ENCODE results near the gene PIEZO2. TPM values are rescaled to one million over a fixed set of nuclear protein-coding genes. Genes with fewer than 3 reads are reported as not detected.
A peak's percentile ranks its signal among the peaks of the same experiment; 100 is the strongest.

Gene PIEZO2
- total RNA-seq, 1 experiment from 2014 or later: 5.5 TPM

DNA sequence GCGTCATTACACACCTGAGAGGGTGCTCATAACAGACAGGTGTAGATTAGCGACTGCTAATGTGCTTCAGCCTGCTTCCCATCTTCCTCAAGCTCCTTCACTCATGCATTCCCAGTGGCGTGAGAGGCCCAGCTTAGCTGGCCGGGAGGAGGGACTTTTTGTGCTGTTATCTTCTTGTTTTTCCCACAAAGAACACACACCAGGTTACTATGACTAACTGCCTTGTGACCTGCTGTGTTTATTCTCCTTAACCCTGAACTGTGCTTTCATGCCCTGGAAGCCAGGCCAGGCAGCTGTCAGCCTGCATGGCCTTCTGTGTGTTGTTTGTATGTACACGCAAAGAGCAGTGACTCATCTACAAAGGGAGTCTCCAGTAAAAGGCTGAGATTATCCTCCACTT lies 143.8 kb downstream of the PIEZO2 start:
- Histone ChIP-seq H3K9me3 (ENCODE audit: low read depth, low read length, poor library complexity, severe bottlenecking) (no peaks in the 10 kb centered on the region), H3K27ac (ENCODE audit: low read depth, low read length, poor library complexity, severe bottlenecking) (no peak overlapping the region), H3K27me3 (replicated peaks; ENCODE audit: insufficient read depth, low read depth, low read length, poor library complexity) (peaks cover 7% of the 10 kb centered on the region), H3K4me1 (ENCODE audit: insufficient read depth, low read length, poor library complexity, severe bottlenecking) (no peaks in the 10 kb centered on the region), H3K36me3 (ENCODE audit: insufficient read depth, low read length, poor library complexity, severe bottlenecking) (no peaks in the 10 kb centered on the region), H3K4me3 (ENCODE audit: low read depth, low read length, poor library complexity, severe bottlenecking) (no peak overlapping the region)
- TF ChIP-seq, protein P1, sequence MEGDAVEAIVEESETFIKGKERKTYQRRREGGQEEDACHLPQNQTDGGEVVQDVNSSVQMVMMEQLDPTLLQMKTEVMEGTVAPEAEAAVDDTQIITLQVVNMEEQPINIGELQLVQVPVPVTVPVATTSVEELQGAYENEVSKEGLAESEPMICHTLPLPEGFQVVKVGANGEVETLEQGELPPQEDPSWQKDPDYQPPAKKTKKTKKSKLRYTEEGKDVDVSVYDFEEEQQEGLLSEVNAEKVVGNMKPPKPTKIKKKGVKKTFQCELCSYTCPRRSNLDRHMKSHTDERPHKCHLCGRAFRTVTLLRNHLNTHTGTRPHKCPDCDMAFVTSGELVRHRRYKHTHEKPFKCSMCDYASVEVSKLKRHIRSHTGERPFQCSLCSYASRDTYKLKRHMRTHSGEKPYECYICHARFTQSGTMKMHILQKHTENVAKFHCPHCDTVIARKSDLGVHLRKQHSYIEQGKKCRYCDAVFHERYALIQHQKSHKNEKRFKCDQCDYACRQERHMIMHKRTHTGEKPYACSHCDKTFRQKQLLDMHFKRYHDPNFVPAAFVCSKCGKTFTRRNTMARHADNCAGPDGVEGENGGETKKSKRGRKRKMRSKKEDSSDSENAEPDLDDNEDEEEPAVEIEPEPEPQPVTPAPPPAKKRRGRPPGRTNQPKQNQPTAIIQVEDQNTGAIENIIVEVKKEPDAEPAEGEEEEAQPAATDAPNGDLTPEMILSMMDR (conservative IDR thresholded peaks at IDR 0.05; ENCODE audit: low read depth, low read length): no peak
- no TSS peak for BruUV-seq (replicated peaks)
- POLR2A ChIA-PET (ENCODE audit: low non-redundant PET): no interaction called here
- DNase-seq (ENCODE audit: low spot score): no peak
- intact Hi-C loops (cut with micrococcal nuclease; ENCODE audit: unreplicated experiment): no loop called here
- CTCF ChIA-PET: no interaction called here

DNA sequence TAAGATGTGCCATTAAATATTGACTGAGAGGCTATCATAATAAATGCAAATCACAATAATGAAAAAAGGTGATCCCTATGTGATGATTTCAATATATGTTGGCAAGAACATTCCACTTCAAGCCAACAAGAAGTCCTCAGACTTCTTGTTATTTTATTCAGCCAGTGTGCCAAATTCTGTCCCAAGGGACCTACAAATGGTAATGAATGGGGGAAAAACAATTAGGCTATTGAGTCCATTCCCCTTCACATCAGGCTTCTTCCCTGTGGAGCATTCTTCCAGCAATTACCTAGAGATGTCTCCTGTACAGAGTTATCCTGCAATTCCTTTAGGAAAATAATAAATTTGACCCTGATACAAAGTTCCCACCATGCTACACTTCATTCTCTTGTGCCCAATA lies 144.4 kb downstream of the PIEZO2 start:
- no peak overlapping the region for H3K4me3 ChIP-seq (ENCODE audit: low read depth, low read length, poor library complexity, severe bottlenecking)
- DNase-seq (ENCODE audit: low spot score): peak; percentile 50
- ChIA-PET POLR2A (ENCODE audit: low non-redundant PET) (no interaction called here), CTCF (no interaction called here)
- H3K27ac ChIP-seq (ENCODE audit: low read depth, low read length, poor library complexity, severe bottlenecking): no peak overlapping the region
- H3K27me3 ChIP-seq (replicated peaks; ENCODE audit: insufficient read depth, low read depth, low read length, poor library complexity): peaks cover 7% of the 10 kb centered on the region
- intact Hi-C loops (cut with micrococcal nuclease; ENCODE audit: unreplicated experiment): no loop called here
- TF ChIP-seq EZH2 (IDR thresholded peaks at IDR 0.05; ENCODE audit: borderline replicate concordance, low read depth, low read length, poor library complexity, severe bottlenecking): no peak
- TF ChIP-seq, protein P1 (conservative IDR thresholded peaks at IDR 0.05; ENCODE audit: low read depth, low read length): no peak
- no peaks in the 10 kb centered on the region for H3K4me1 ChIP-seq (ENCODE audit: insufficient read depth, low read length, poor library complexity, severe bottlenecking)
- no peaks in the 10 kb centered on the region for H3K36me3 ChIP-seq (ENCODE audit: insufficient read depth, low read length, poor library complexity, severe bottlenecking)
- no TSS peak for BruUV-seq (replicated peaks)
- no peaks in the 10 kb centered on the region for H3K9me3 ChIP-seq (ENCODE audit: low read depth, low read length, poor library complexity, severe bottlenecking)

DNA sequence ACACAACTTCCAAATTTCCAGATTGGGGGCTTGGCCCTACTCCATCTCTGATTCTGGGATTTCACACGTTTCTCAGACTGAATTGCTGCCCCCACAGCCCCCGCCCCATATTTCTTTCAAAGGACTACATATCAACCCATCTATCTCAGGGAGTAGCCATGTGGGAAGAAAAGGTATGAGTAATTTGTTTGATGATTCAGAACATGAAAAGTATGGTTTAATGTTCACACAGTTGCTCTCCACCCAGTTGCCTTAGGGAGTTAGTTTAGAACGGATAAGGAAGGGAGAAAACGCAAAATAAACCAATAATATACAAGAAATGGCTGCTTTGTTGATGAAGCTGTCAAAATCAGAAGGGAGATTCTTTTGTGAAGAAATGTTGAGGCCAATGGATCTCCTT lies 145.1 kb downstream of the PIEZO2 start:
- Histone ChIP-seq H3K9me3 (ENCODE audit: low read depth, low read length, poor library complexity, severe bottlenecking) (no peaks in the 10 kb centered on the region), H3K4me3 (ENCODE audit: low read depth, low read length, poor library complexity, severe bottlenecking) (no peak overlapping the region), H3K36me3 (ENCODE audit: insufficient read depth, low read length, poor library complexity, severe bottlenecking) (no peaks in the 10 kb centered on the region), H3K27ac (ENCODE audit: low read depth, low read length, poor library complexity, severe bottlenecking) (no peak overlapping the region), H3K27me3 (replicated peaks; ENCODE audit: insufficient read depth, low read depth, low read length, poor library complexity) (peaks cover 7% of the 10 kb centered on the region), H3K4me1 (ENCODE audit: insufficient read depth, low read length, poor library complexity, severe bottlenecking) (no peaks in the 10 kb centered on the region)
- CTCF ChIA-PET: no interaction called here
- intact Hi-C loops (cut with micrococcal nuclease; ENCODE audit: unreplicated experiment): no loop called here
- DNase-seq (ENCODE audit: low spot score): no peak
- TF ChIP-seq, protein P1 (conservative IDR thresholded peaks at IDR 0.05; ENCODE audit: low read depth, low read length): no peak
- no peak for TF ChIP-seq EZH2 (IDR thresholded peaks at IDR 0.05; ENCODE audit: borderline replicate concordance, low read depth, low read length, poor library complexity, severe bottlenecking)
- no TSS peak for BruUV-seq (replicated peaks)
- POLR2A ChIA-PET (ENCODE audit: low non-redundant PET): no interaction called here
